Fibroblast of lung (primary cell): Measurements from ENCODE around the gene HMG20A. TPM values are rescaled to one million over a fixed set of nuclear protein-coding genes. Genes with fewer than 3 reads are reported as not detected.

Experiments used
- DNase-seq, 2 donors: peaks; one replicate each; pipeline versions ENCODE4 v3.0.0 to v3.0.0-alpha.2; 2010; ENCODE audit warnings: low read depth in 2 of 2
- H2AFZ ChIP-seq: 2 replicates; pipeline ENCODE4 v1.5.1; 2012; ENCODE audit warnings: low read length, control low read depth, inconsistent platforms
- H3K27ac ChIP-seq: 2 replicates; pipeline ENCODE4 v1.5.1; 2011; ENCODE audit warnings: low read length, control low read depth; ENCODE audit not compliant: insufficient read depth
- H3K27me3 ChIP-seq: 2 replicates; pipeline ENCODE4 v1.5.1; 2011; ENCODE audit warnings: mild to moderate bottlenecking, low read length; ENCODE audit not compliant: control insufficient read depth, insufficient read depth
- H3K36me3 ChIP-seq: 2 replicates; pipeline ENCODE4 v1.5.1; 2011; ENCODE audit warnings: low read length; ENCODE audit not compliant: control insufficient read depth, insufficient read depth
- H3K4me1 ChIP-seq: 2 replicates; pipeline ENCODE4 v1.5.1; 2011; ENCODE audit warnings: low read length; ENCODE audit not compliant: control insufficient read depth, insufficient read depth; ENCODE audit errors: extremely low read depth
- H3K4me2 ChIP-seq: 2 replicates; pipeline ENCODE4 v1.5.1; 2011; ENCODE audit warnings: low read length, control low read depth; ENCODE audit not compliant: insufficient read depth; ENCODE audit errors: extremely low read depth
- H3K4me3 ChIP-seq, 4 experiments: fragments of 200-600 bp in 1 of 4; sonication (generic) in 1 of 4; replicated peaks in 1 of 4; 2 replicates each; pipeline ENCODE4 v1.5.1; 2011 to 2016; ENCODE audit warnings: low read length in 4 of 4, low read depth in 3 of 4, mild to moderate bottlenecking in 3 of 4, control low read depth in 2 of 4, inconsistent platforms in 1 of 4, mixed read lengths in 1 of 4; ENCODE audit not compliant: insufficient read depth in 1 of 4; ENCODE audit errors: control extremely low read depth in 1 of 4
- H3K79me2 ChIP-seq: 2 replicates; pipeline ENCODE4 v1.5.1; 2012; ENCODE audit warnings: mild to moderate bottlenecking, low read length, inconsistent platforms; ENCODE audit not compliant: control insufficient read depth, insufficient read depth
- H3K9ac ChIP-seq: 2 replicates; pipeline ENCODE4 v1.5.1; 2011; ENCODE audit warnings: mild to moderate bottlenecking, low read length, control low read depth; ENCODE audit not compliant: insufficient read depth
- H3K9me3 ChIP-seq: 2 replicates; pipeline ENCODE4 v1.5.1; 2012; ENCODE audit warnings: low read depth, low read length; ENCODE audit not compliant: control insufficient read depth, insufficient read depth
- H4K20me1 ChIP-seq: 2 replicates; pipeline ENCODE4 v1.5.1; 2011; ENCODE audit warnings: low read length; ENCODE audit not compliant: control insufficient read depth, insufficient read depth; ENCODE audit errors: extremely low read depth
- EZH2 ChIP-seq: IDR thresholded peaks from 2 replicates; pipeline ENCODE4 v1.5.1; 2012; ENCODE audit warnings: low read length, control low read depth, mild to moderate bottlenecking; ENCODE audit errors: missing control alignments
- polyA plus RNA-seq, 2 donors: library from polyadenylated mRNA; depleted of rRNA in 1 of 2; stranded (reverse) in 1 of 2; unstranded in 1 of 2; fragments of >200 nt; gene quantifications; 2 replicates each; pipeline ENCODE4 v1.2.1, GENCODE V29; 2011 to 2012; ENCODE audit warnings: missing spikeins in 1 of 2
- total RNA-seq: library from RNA; depleted of rRNA; stranded (reverse); fragments of >200 nt; gene quantifications from 2 replicates; pipeline ENCODE4 v1.2.1, GENCODE V29; 2014
- TF ChIP-seq, protein P1 (sequence below), 2 donors: IDR thresholded peaks in 1 of 2; conservative IDR thresholded peaks in 1 of 2; 1 replicate in 1 of 2; 2 replicates in 1 of 2; pipeline ENCODE4 v1.5.1; 2011 to 2012; ENCODE audit warnings: low read length in 2 of 2, control low read depth in 1 of 2, inconsistent platforms in 1 of 2, low read depth in 1 of 2, mild to moderate bottlenecking in 1 of 2

HMG20A gene
- total and polyA plus RNA-seq, 2 donors (not counting 1 experiment from before 2014, with no cell fraction given), result 26.3 to 38.0 TPM

- no peak overlapping the region for H2AFZ ChIP-seq
Measured at GRCh38 chr15:77418391-77418965, 2.2 kb upstream of the HMG20A start.

GRCh38 chr15:77418966-77419835, 1.5 kb upstream of the HMG20A start:
- H3K4me2 ChIP-seq, result peak overlapping the region; percentile 88
- peak overlapping the region; percentile 42 for H2AFZ ChIP-seq
- peak overlapping the region; percentile 93 for H3K27ac ChIP-seq
- peaks cover 19% of the 10 kb centered on the region for H3K4me1 ChIP-seq
- TF ChIP-seq, protein P1, sequence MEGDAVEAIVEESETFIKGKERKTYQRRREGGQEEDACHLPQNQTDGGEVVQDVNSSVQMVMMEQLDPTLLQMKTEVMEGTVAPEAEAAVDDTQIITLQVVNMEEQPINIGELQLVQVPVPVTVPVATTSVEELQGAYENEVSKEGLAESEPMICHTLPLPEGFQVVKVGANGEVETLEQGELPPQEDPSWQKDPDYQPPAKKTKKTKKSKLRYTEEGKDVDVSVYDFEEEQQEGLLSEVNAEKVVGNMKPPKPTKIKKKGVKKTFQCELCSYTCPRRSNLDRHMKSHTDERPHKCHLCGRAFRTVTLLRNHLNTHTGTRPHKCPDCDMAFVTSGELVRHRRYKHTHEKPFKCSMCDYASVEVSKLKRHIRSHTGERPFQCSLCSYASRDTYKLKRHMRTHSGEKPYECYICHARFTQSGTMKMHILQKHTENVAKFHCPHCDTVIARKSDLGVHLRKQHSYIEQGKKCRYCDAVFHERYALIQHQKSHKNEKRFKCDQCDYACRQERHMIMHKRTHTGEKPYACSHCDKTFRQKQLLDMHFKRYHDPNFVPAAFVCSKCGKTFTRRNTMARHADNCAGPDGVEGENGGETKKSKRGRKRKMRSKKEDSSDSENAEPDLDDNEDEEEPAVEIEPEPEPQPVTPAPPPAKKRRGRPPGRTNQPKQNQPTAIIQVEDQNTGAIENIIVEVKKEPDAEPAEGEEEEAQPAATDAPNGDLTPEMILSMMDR (conservative IDR thresholded peaks at IDR 0.05 in 1 of 2, IDR thresholded peaks at IDR 0.05 in 1 of 2; ENCODE audit: low read depth in 1 of 2, low read length in 2 of 2), result peak; percentile 6 to 9
- TF ChIP-seq EZH2, result no peak
- H4K20me1 ChIP-seq, result peaks cover 6% of the 10 kb centered on the region
- H3K36me3 ChIP-seq, result no peaks in the 10 kb centered on the region
- DNase-seq, result peak; percentile 6 to 72
- no peaks in the 10 kb centered on the region for H3K9me3 ChIP-seq
- peak overlapping the region; percentile 93 for H3K9ac ChIP-seq
- peaks cover 74% of the 10 kb centered on the region for H3K79me2 ChIP-seq
- H3K4me3 ChIP-seq, result peak overlapping the region; percentile 87 to 98 (median 94)
- no peaks in the 10 kb centered on the region for H3K27me3 ChIP-seq

More at GRCh38 chr15:77418391-77418965, 2.2 kb upstream of the HMG20A start:
- Histone ChIP-seq H3K79me2 (peaks cover 77% of the 10 kb centered on the region), H3K9me3 (no peaks in the 10 kb centered on the region), H3K36me3 (no peaks in the 10 kb centered on the region), H3K4me3 (peak overlapping the region; percentile 87 to 98 (median 94)), H4K20me1 (peaks cover 6% of the 10 kb centered on the region), H3K4me1 (peaks cover 20% of the 10 kb centered on the region), H3K9ac (peak overlapping the region; percentile 93), H3K27ac (peak overlapping the region; percentile 93), H3K27me3 (no peaks in the 10 kb centered on the region), H3K4me2 (peak overlapping the region; percentile 88)
- peak; percentile 42 to 64 for DNase-seq
- TF ChIP-seq, protein P1 (conservative IDR thresholded peaks at IDR 0.05 in 1 of 2, IDR thresholded peaks at IDR 0.05 in 1 of 2; ENCODE audit: low read depth in 1 of 2, low read length in 2 of 2), result no peak
- TF ChIP-seq EZH2, result no peak
